Upper lobe of left lung (tissue), 4 donors: ENCODE measurements around the gene SRBD1.

Source experiments
- EP300 ChIP-seq, 4 donors: sonication (generic); formaldehyde crosslinking; IDR thresholded peaks; one replicate each; pipeline ENCODE4 v1.5.1; 2017; ENCODE audit warnings: antibody characterized with exemption in 4 of 4, control low read depth in 2 of 4
- POLR2A ChIP-seq, 4 donors: fragments of 450-650 bp; IDR thresholded peaks; one replicate each; pipeline ENCODE4 v1.5.1; 2016 to 2017; ENCODE audit warnings: antibody characterized with exemption in 4 of 4, mild to moderate bottlenecking in 2 of 4
- POLR2AphosphoS5 ChIP-seq, 2 donors: sonication (generic); formaldehyde crosslinking; IDR thresholded peaks; one replicate each; pipeline ENCODE4 v1.5.1; 2017; ENCODE audit warnings: antibody characterized with exemption in 2 of 2
- TF ChIP-seq, protein P1 (sequence below), 6 experiments: fragments of 450-650 bp in 4 of 6; fragments of 200-600 bp in 2 of 6; sonication (generic) in 2 of 6; IDR thresholded peaks; one replicate each; pipeline ENCODE4 v1.5.1; 2016 to 2019; ENCODE audit warnings: antibody characterized with exemption in 6 of 6

DNA sequence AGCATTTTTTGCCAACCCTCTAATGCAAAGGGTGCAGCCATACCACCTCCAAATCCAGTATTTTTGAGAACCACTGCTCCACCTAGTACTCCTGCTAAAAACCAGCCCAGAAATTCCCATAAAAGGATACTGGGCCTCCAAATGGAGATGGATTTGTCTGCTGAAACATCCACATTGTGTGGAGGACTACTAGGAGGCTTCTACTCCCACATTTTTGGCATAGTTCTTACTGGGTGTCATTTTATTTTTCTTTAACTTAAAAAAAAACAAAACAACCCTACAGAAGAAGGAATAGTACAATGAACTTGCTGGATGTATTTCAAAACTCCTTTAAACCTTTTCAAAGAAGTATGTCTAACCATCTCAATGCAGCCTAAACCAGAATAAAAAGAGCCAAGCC, 219.2 kb downstream of the SRBD1 start:
- TF ChIP-seq, protein P1, sequence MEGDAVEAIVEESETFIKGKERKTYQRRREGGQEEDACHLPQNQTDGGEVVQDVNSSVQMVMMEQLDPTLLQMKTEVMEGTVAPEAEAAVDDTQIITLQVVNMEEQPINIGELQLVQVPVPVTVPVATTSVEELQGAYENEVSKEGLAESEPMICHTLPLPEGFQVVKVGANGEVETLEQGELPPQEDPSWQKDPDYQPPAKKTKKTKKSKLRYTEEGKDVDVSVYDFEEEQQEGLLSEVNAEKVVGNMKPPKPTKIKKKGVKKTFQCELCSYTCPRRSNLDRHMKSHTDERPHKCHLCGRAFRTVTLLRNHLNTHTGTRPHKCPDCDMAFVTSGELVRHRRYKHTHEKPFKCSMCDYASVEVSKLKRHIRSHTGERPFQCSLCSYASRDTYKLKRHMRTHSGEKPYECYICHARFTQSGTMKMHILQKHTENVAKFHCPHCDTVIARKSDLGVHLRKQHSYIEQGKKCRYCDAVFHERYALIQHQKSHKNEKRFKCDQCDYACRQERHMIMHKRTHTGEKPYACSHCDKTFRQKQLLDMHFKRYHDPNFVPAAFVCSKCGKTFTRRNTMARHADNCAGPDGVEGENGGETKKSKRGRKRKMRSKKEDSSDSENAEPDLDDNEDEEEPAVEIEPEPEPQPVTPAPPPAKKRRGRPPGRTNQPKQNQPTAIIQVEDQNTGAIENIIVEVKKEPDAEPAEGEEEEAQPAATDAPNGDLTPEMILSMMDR (IDR thresholded peaks at IDR 0.05), result no peak
- TF ChIP-seq POLR2A (IDR thresholded peaks at IDR 0.05) (no peak), POLR2AphosphoS5 (IDR thresholded peaks at IDR 0.05) (no peak), EP300 (IDR thresholded peaks at IDR 0.05) (no peak)
